ENCODE results near the gene RUNX2.

GRCh38 chr6:45448417-45449389 is 120.6 kb downstream of the RUNX2 start:
- TF ChIP-seq, protein P1, sequence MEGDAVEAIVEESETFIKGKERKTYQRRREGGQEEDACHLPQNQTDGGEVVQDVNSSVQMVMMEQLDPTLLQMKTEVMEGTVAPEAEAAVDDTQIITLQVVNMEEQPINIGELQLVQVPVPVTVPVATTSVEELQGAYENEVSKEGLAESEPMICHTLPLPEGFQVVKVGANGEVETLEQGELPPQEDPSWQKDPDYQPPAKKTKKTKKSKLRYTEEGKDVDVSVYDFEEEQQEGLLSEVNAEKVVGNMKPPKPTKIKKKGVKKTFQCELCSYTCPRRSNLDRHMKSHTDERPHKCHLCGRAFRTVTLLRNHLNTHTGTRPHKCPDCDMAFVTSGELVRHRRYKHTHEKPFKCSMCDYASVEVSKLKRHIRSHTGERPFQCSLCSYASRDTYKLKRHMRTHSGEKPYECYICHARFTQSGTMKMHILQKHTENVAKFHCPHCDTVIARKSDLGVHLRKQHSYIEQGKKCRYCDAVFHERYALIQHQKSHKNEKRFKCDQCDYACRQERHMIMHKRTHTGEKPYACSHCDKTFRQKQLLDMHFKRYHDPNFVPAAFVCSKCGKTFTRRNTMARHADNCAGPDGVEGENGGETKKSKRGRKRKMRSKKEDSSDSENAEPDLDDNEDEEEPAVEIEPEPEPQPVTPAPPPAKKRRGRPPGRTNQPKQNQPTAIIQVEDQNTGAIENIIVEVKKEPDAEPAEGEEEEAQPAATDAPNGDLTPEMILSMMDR (IDR thresholded peaks at IDR 0.05), result no peak
- TF ChIP-seq POLR2A (IDR thresholded peaks at IDR 0.05), result no peak

All from esophagus squamous epithelium (tissue), 4 donors.